ENCODE data around the gene DEGS2. TPM values are rescaled to one million over a fixed set of nuclear protein-coding genes. Genes with fewer than 3 reads are reported as not detected.

The DEGS2 gene
- total RNA-seq, 1 experiment from 2014 or later = 0.11 TPM

GRCh38 chr14:100138955-100139354 is 20.5 kb downstream of the DEGS2 start:
- POLR2A ChIA-PET (ENCODE audit: unreplicated experiment) = interaction anchor here (0.6 kb wide), 1 partner anchor 11 kb away, joined by 17 read pairs; no protein-coding TSS in a partner anchor
- no peaks in the 10 kb centered on the region for H3K9me2 ChIP-seq (ENCODE audit: insufficient read depth)
- H3K9me3 ChIP-seq (ENCODE audit: insufficient read depth, low read depth) = no peaks in the 10 kb centered on the region
- H2AFZ ChIP-seq = no peak overlapping the region
- H3K4me3 ChIP-seq = no peak overlapping the region
- H3K4me2 ChIP-seq = no peak overlapping the region
- H3K4me1 ChIP-seq (replicated peaks; ENCODE audit: insufficient read depth) = peaks cover 18% of the 10 kb centered on the region
- BruUV-seq (replicated peaks) = no TSS peak
- no peak for DNase-seq
- no peak overlapping the region for H3K27ac ChIP-seq
- H3K36me3 ChIP-seq (ENCODE audit: low read depth) = no peaks in the 10 kb centered on the region
- H3F3A ChIP-seq (ENCODE audit: insufficient read depth, low read depth) = no peaks in the 10 kb centered on the region
- intact Hi-C loops (cut with micrococcal nuclease; ENCODE audit: unreplicated experiment) = no loop called here
- H4K20me1 ChIP-seq (ENCODE audit: insufficient read depth) = no peaks in the 10 kb centered on the region
- TF ChIP-seq, protein P1, sequence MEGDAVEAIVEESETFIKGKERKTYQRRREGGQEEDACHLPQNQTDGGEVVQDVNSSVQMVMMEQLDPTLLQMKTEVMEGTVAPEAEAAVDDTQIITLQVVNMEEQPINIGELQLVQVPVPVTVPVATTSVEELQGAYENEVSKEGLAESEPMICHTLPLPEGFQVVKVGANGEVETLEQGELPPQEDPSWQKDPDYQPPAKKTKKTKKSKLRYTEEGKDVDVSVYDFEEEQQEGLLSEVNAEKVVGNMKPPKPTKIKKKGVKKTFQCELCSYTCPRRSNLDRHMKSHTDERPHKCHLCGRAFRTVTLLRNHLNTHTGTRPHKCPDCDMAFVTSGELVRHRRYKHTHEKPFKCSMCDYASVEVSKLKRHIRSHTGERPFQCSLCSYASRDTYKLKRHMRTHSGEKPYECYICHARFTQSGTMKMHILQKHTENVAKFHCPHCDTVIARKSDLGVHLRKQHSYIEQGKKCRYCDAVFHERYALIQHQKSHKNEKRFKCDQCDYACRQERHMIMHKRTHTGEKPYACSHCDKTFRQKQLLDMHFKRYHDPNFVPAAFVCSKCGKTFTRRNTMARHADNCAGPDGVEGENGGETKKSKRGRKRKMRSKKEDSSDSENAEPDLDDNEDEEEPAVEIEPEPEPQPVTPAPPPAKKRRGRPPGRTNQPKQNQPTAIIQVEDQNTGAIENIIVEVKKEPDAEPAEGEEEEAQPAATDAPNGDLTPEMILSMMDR (conservative IDR thresholded peaks at IDR 0.05) = no peak
- no peak for TF ChIP-seq EZH2 (IDR thresholded peaks at IDR 0.05; ENCODE audit: low read depth)
- CTCF ChIA-PET = no interaction called here
- no peaks in the 10 kb centered on the region for H3K27me3 ChIP-seq (ENCODE audit: insufficient read depth, low read depth)
- H3K79me2 ChIP-seq (ENCODE audit: low read depth) = no peaks in the 10 kb centered on the region

GRCh38 chr14:100138082-100138787 is 21.2 kb downstream of the DEGS2 start:
- POLR2A ChIA-PET (ENCODE audit: unreplicated experiment) = interaction anchor here (0.6 kb wide), 1 partner anchor 12 kb away, joined by 17 read pairs; no protein-coding TSS in a partner anchor
- intact Hi-C loops (cut with micrococcal nuclease; ENCODE audit: unreplicated experiment) = no loop called here
- no peak overlapping the region for H3K27ac ChIP-seq
- H3K9me3 ChIP-seq (ENCODE audit: insufficient read depth, low read depth) = no peaks in the 10 kb centered on the region
- no peaks in the 10 kb centered on the region for H3K36me3 ChIP-seq (ENCODE audit: low read depth)
- H3K79me2 ChIP-seq (ENCODE audit: low read depth) = no peaks in the 10 kb centered on the region
- no peaks in the 10 kb centered on the region for H3K9me2 ChIP-seq (ENCODE audit: insufficient read depth)
- H3K4me1 ChIP-seq (replicated peaks; ENCODE audit: insufficient read depth) = peaks cover 17% of the 10 kb centered on the region
- no peak overlapping the region for H3K4me2 ChIP-seq
- no peak overlapping the region for H3K4me3 ChIP-seq
- DNase-seq = no peak
- CTCF ChIA-PET = interaction anchor here (0.6 kb wide), 1 partner anchor 507 kb away, joined by 3 read pairs; no protein-coding TSS in a partner anchor
- no peaks in the 10 kb centered on the region for H4K20me1 ChIP-seq (ENCODE audit: insufficient read depth)
- H2AFZ ChIP-seq = no peak overlapping the region
- TF ChIP-seq, protein P1 (conservative IDR thresholded peaks at IDR 0.05) = no peak
- no peak for TF ChIP-seq EZH2 (IDR thresholded peaks at IDR 0.05; ENCODE audit: low read depth)
- BruUV-seq (replicated peaks) = no TSS peak
- H3K27me3 ChIP-seq (ENCODE audit: insufficient read depth, low read depth) = no peaks in the 10 kb centered on the region
- no peaks in the 10 kb centered on the region for H3F3A ChIP-seq (ENCODE audit: insufficient read depth, low read depth)

DNA sequence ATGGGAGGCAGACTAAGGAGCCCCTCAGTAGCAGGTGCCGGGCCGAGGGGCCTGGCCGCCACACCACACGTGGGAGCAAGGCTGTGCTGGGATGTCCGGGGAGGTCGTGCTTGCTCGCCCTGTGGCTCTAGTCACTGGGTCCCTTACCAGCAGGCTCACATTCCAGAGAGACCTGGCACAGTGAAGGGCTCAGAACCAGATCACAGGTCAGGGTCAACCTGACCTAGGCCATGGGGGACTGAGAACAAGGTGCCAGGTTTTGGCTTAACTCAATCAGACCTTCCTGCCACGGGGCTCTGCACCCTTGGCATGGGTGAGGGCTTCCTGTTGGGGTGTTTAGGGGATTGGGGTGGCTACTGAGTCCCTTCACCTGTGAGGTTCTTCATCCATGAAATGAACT is 22.3 kb downstream of the DEGS2 start:
- Histone ChIP-seq H3K4me2 (no peak overlapping the region), H3F3A (ENCODE audit: insufficient read depth, low read depth) (no peaks in the 10 kb centered on the region), H3K27ac (no peak overlapping the region), H2AFZ (no peak overlapping the region), H3K4me1 (replicated peaks; ENCODE audit: insufficient read depth) (peaks cover 10% of the 10 kb centered on the region), H3K9me3 (ENCODE audit: insufficient read depth, low read depth) (no peaks in the 10 kb centered on the region), H3K27me3 (ENCODE audit: insufficient read depth, low read depth) (no peaks in the 10 kb centered on the region), H3K36me3 (ENCODE audit: low read depth) (no peaks in the 10 kb centered on the region), H3K9me2 (ENCODE audit: insufficient read depth) (no peaks in the 10 kb centered on the region), H3K79me2 (ENCODE audit: low read depth) (no peaks in the 10 kb centered on the region), H3K4me3 (no peak overlapping the region), H4K20me1 (ENCODE audit: insufficient read depth) (no peaks in the 10 kb centered on the region)
- POLR2A ChIA-PET (ENCODE audit: unreplicated experiment) = no interaction called here
- BruUV-seq (replicated peaks) = no TSS peak
- CTCF ChIA-PET = no interaction called here
- intact Hi-C loops (cut with micrococcal nuclease; ENCODE audit: unreplicated experiment) = no loop called here
- DNase-seq = no peak
- no peak for TF ChIP-seq EZH2 (IDR thresholded peaks at IDR 0.05; ENCODE audit: low read depth)
- TF ChIP-seq, protein P1 (conservative IDR thresholded peaks at IDR 0.05) = no peak
